Omental fat pad (tissue), 4 donors: ENCODE measurements around the gene ERI2. TPM values are rescaled to one million over a fixed set of nuclear protein-coding genes. Genes with fewer than 3 reads are reported as not detected.

Experiments
- ATAC-seq: fragments of 150-250 bp; one replicate; pipeline ENCODE4 v1.9.1; 2016; ENCODE audit warnings: mild to moderate bottlenecking, moderate library complexity; ENCODE audit not compliant: low FRiP score
- DNase-seq: peaks from one replicate; pipeline ENCODE4 v3.0.0-alpha.2; 2019; ENCODE audit warnings: low spot score
- CTCF ChIP-seq, 3 donors: fragments of 450-650 bp; IDR thresholded peaks; one replicate each; pipeline ENCODE4 v1.5.1; 2016 to 2017; ENCODE audit warnings: antibody characterized with exemption in 3 of 3, mild to moderate bottlenecking in 3 of 3, moderate library complexity in 2 of 3
- total RNA-seq, 4 donors: library from RNA; depleted of rRNA; stranded (reverse); fragments of >200 nt; gene quantifications; one replicate each; pipeline ENCODE4 v1.1.0, GENCODE V29; 2016

ERI2 gene
- total RNA-seq, 4 donors from 2014 or later: 7.7 to 16.3 (median 12.9) TPM

- no peak for TF ChIP-seq CTCF (IDR thresholded peaks at IDR 0.05)
- DNase-seq: no peak
- no peak for ATAC-seq
Observed at GRCh38 chr16:20838240-20838639, 32.0 kb upstream of the ERI2 start.

- no peak for TF ChIP-seq CTCF (IDR thresholded peaks at IDR 0.05)
- ATAC-seq (no peak), DNase-seq (no peak)
Observed at GRCh38 chr16:20833086-20833485, 26.8 kb upstream of the ERI2 start.

- TF ChIP-seq CTCF (IDR thresholded peaks at IDR 0.05): no peak
- DNase-seq (no peak), ATAC-seq (no peak)
Observed at GRCh38 chr16:20830372-20830771, 24.1 kb upstream of the ERI2 start.

DNA sequence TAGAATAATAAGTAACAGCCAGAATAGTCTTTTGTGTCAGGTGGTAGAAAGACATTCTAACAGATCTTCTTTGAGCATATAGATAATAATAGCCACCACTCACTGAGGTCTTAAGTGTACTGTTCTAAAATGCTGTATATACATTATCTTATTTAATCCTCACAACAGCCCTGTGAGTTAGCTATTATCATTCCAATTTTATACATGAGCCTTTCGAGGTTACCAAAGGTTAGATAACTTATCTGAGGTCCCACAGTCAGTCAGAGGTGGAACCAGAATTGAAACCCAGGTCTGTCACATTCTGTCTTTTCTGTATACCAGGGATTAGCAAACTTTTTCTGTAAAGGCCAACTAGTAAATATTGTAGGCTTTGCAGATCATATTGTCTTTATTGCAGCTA, 23.3 kb upstream of the ERI2 start:
- no peak for TF ChIP-seq CTCF (IDR thresholded peaks at IDR 0.05)
- DNase-seq (no peak), ATAC-seq (no peak)

DNA sequence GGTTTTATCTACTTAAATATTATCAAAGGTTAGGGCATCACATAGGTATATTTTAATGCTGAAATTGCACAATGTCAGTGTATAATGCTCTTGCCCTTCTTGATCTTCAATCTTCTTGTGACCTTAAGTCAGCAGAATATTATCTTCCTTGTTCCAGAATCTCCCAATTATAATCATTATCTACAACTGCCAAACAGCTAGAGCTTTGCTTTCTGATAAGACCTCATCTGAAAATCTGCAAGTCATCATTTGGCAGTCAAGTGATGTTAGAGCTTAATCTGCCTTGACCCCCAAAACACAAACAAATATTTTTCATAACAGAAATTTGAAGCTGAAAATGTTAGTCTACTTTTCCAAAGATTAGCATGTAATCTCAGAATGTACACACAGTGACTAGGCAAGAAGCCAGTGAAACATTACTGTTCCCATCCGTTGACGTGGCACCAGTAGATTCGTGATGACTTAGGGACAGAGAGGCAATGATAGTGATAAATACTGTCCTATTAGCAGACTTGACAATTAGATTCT, 19.8 kb upstream of the ERI2 start:
- ATAC-seq: no peak
- no peak for TF ChIP-seq CTCF (IDR thresholded peaks at IDR 0.05)
- no peak for DNase-seq

DNA sequence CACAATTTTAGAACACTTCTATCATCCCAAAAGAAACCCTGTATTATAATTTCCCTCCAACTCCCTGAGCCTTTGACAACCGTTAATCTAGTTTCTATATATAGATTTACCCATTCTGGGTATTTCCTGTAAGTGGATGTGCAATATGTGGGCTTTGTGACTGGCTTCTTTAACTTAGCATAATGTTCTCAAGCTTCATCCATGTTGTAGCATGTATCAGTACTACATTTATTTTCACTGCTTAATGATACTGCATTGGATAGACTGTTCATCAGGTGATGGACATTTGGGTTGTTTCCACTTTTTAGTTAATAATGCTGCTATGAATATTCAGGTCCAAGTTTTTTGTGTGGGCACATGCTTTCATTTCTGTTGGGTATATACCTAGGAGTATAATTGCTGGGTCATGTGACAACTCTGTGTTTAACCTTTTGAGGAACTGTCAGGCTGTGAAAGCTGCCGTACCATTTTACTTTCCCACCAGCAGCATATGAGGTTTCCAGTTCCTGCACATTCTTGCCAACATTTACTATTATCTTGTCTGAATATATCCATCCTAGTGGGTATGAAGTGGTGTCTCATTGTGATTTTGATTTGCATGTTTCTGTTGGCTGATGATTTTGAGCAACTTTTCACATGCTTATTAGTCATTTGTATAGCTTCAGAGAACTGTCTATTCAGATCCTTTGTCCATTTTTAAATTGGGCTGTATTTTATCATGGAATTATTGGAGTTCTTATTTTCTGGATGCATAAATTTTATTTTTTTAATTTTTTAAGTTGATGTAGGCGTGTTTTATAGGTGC, 16.5 kb upstream of the ERI2 start:
- ATAC-seq: no peak
- DNase-seq: no peak
- no peak for TF ChIP-seq CTCF (IDR thresholded peaks at IDR 0.05)

- TF ChIP-seq CTCF (IDR thresholded peaks at IDR 0.05): no peak
- ATAC-seq: no peak
- no peak for DNase-seq
Observed at GRCh38 chr16:20821682-20822081, 15.4 kb upstream of the ERI2 start.
